KMS-11 (cell line): ENCODE measurements around the gene CDA.

Experiments
- H2AFZ ChIP-seq: fragments of 200-600 bp; sonication (generic); 2 replicates; pipeline ENCODE4 v1.6.1; 2016; ENCODE audit warnings: antibody characterized with exemption, mixed run types, low read depth
- H3K27ac ChIP-seq: fragments of 200-600 bp; sonication (generic); 2 replicates; pipeline ENCODE4 v1.6.1; 2016; ENCODE audit warnings: mild to moderate bottlenecking, mixed run types
- H3K27me3 ChIP-seq: fragments of 200-600 bp; sonication (generic); 2 replicates; pipeline ENCODE4 v1.6.1; 2017; ENCODE audit warnings: mild to moderate bottlenecking, low read depth, mixed run types, moderate library complexity; ENCODE audit not compliant: insufficient read depth
- H3K36me3 ChIP-seq: fragments of 200-600 bp; sonication (generic); 2 replicates; pipeline ENCODE4 v1.6.1; 2017; ENCODE audit warnings: mild to moderate bottlenecking, mixed run types; ENCODE audit not compliant: insufficient read depth
- H3K4me1 ChIP-seq: fragments of 200-600 bp; sonication (generic); 2 replicates; pipeline ENCODE4 v1.6.1; 2016; ENCODE audit warnings: mild to moderate bottlenecking, low read depth, mixed run types; ENCODE audit not compliant: poor library complexity, severe bottlenecking
- H3K4me2 ChIP-seq: fragments of 200-600 bp; sonication (generic); 2 replicates; pipeline ENCODE4 v1.7.0; 2016; ENCODE audit warnings: mild to moderate bottlenecking, mixed run types
- H3K4me3 ChIP-seq: fragments of 200-600 bp; sonication (generic); IDR thresholded peaks from 2 replicates; pipeline ENCODE4 v1.6.1; 2017; ENCODE audit warnings: low read depth, low read length, mixed read lengths; ENCODE audit not compliant: insufficient read depth
- H3K79me2 ChIP-seq: fragments of 200-600 bp; sonication (generic); 2 replicates; pipeline ENCODE4 v1.6.1; 2016; ENCODE audit warnings: low read depth, mixed run types; ENCODE audit not compliant: insufficient read depth
- H3K9ac ChIP-seq: fragments of 200-600 bp; sonication (generic); 2 replicates; pipeline ENCODE4 v1.6.1; 2016; ENCODE audit warnings: mild to moderate bottlenecking, mixed run types
- H4K20me1 ChIP-seq: fragments of 200-600 bp; sonication (generic); 2 replicates; pipeline ENCODE4 v1.6.1; 2016; ENCODE audit warnings: mild to moderate bottlenecking, mixed run types; ENCODE audit not compliant: insufficient read depth
- CTCF ChIP-seq: fragments of 200-600 bp; sonication (generic); conservative IDR thresholded peaks from 2 replicates; pipeline ENCODE4 v1.6.1; 2017; ENCODE audit warnings: low read depth, mild to moderate bottlenecking, antibody characterized with exemption, low read length, moderate library complexity, mixed read lengths

Gene CDA

GRCh38 chr1:20665726-20666125 is 76.8 kb downstream of the CDA start:
- H3K9ac ChIP-seq, result no peak overlapping the region
- no peak overlapping the region for H3K27ac ChIP-seq
- H3K27me3 ChIP-seq, result no peaks in the 10 kb centered on the region; the same call in 1 of the 2 replicates
- no peak overlapping the region for H3K4me3 ChIP-seq
- H3K4me1 ChIP-seq, result peaks cover 4% of the 10 kb centered on the region
- no peak for TF ChIP-seq CTCF
- H2AFZ ChIP-seq, result no peak overlapping the region
- H3K4me2 ChIP-seq, result no peak overlapping the region
- H3K36me3 ChIP-seq, result no peaks in the 10 kb centered on the region
- H4K20me1 ChIP-seq, result no peaks in the 10 kb centered on the region
- H3K79me2 ChIP-seq, result peaks cover 5% of the 10 kb centered on the region

- no peaks in the 10 kb centered on the region for H3K36me3 ChIP-seq
- no peaks in the 10 kb centered on the region for H4K20me1 ChIP-seq
- peaks cover 4% of the 10 kb centered on the region; the same call in 1 of the 2 replicates for H3K27me3 ChIP-seq
- no peak for TF ChIP-seq CTCF
- H3K4me1 ChIP-seq, result peaks cover 4% of the 10 kb centered on the region
- H3K4me2 ChIP-seq, result no peak overlapping the region
- no peak overlapping the region for H2AFZ ChIP-seq
- H3K27ac ChIP-seq, result no peak overlapping the region
- no peak overlapping the region for H3K9ac ChIP-seq
- peaks cover under 1% of the 10 kb centered on the region; the same call in 1 of the 2 replicates for H3K79me2 ChIP-seq
- H3K4me3 ChIP-seq, result no peak overlapping the region
These were observed 77.2 kb downstream of the CDA start for GRCh38 chr1:20666146-20666545.

- no peak overlapping the region for H3K9ac ChIP-seq
- H3K27me3 ChIP-seq, result peaks cover 10% of the 10 kb centered on the region; the same call in 1 of the 2 replicates
- no peaks in the 10 kb centered on the region for H3K36me3 ChIP-seq
- no peaks in the 10 kb centered on the region for H3K79me2 ChIP-seq
- no peaks in the 10 kb centered on the region for H4K20me1 ChIP-seq
- H3K27ac ChIP-seq, result no peak overlapping the region
- peaks cover 4% of the 10 kb centered on the region for H3K4me1 ChIP-seq
- no peak overlapping the region for H3K4me3 ChIP-seq
- no peak overlapping the region for H3K4me2 ChIP-seq
- H2AFZ ChIP-seq, result no peak overlapping the region; the same call in 1 of the 2 replicates
- TF ChIP-seq CTCF, result no peak
These were observed 77.9 kb downstream of the CDA start for GRCh38 chr1:20666804-20667203.
